ENCODE results near the gene FADS1.
A peak's percentile ranks its signal among the peaks of the same experiment; 100 is the strongest.

Gene FADS1

GRCh38 chr11:61833471-61833870 lies 16.7 kb upstream of the FADS1 start:
- CTCF ChIA-PET: interaction anchor here (0.5 to 0.7 kb wide), 2 partner anchors 190 to 330 kb away, joined by 3 read pairs; no protein-coding TSS in a partner anchor
- peak overlapping the region; percentile 83 for H3K27ac ChIP-seq
- DNase-seq (ENCODE audit: low spot score): no peak
- POLR2A ChIA-PET (ENCODE audit: low non-redundant PET): no interaction called here
- no peak for TF ChIP-seq CTCF (conservative IDR thresholded peaks at IDR 0.05; ENCODE audit: low read depth)

- ChIA-PET POLR2A (ENCODE audit: low non-redundant PET) (no interaction called here), CTCF (interaction anchor here (0.7 kb wide), 1 partner anchor 330 kb away, joined by 3 read pairs; no protein-coding TSS in a partner anchor)
- DNase-seq (ENCODE audit: low spot score): no peak
- H3K27ac ChIP-seq: peak overlapping the region; percentile 83
- TF ChIP-seq CTCF (conservative IDR thresholded peaks at IDR 0.05; ENCODE audit: low read depth): no peak
These were observed 16.0 kb upstream of the FADS1 start for GRCh38 chr11:61832754-61833153.

GRCh38 chr11:61832207-61832606 lies 15.4 kb upstream of the FADS1 start:
- POLR2A ChIA-PET (ENCODE audit: low non-redundant PET): no interaction called here
- peak overlapping the region; percentile 83 for H3K27ac ChIP-seq

GRCh38 chr11:61830237-61831105 lies 13.7 kb upstream of the FADS1 start:
- DNase-seq (ENCODE audit: low spot score): no peak
- no peak for TF ChIP-seq CTCF (conservative IDR thresholded peaks at IDR 0.05; ENCODE audit: low read depth)
- CTCF ChIA-PET: no interaction called here
- POLR2A ChIA-PET (ENCODE audit: low non-redundant PET): no interaction called here
- H3K27ac ChIP-seq: peak overlapping the region; percentile 83

More at GRCh38 chr11:61832207-61832606, 15.4 kb upstream of the FADS1 start:
- no peak for TF ChIP-seq CTCF (conservative IDR thresholded peaks at IDR 0.05; ENCODE audit: low read depth)
- CTCF ChIA-PET: no interaction called here
- no peak for DNase-seq (ENCODE audit: low spot score)

GRCh38 chr11:61829806-61830205 lies 13.0 kb upstream of the FADS1 start:
- POLR2A ChIA-PET (ENCODE audit: low non-redundant PET): no interaction called here
- H3K27ac ChIP-seq: peak overlapping the region; percentile 91
- CTCF ChIA-PET: no interaction called here
- TF ChIP-seq CTCF (conservative IDR thresholded peaks at IDR 0.05; ENCODE audit: low read depth): no peak
- DNase-seq (ENCODE audit: low spot score): no peak

- ChIA-PET CTCF (interaction anchor here (0.5 to 0.8 kb wide), 5 partner anchors 14 to 253 kb away, joined by 3 to 5 read pairs (median 3); no protein-coding TSS in a partner anchor), POLR2A (ENCODE audit: low non-redundant PET) (interaction anchor here (0.5 kb wide), 1 partner anchor 60 kb away, joined by 3 read pairs; no protein-coding TSS in a partner anchor)
- peak overlapping the region; percentile 91 for H3K27ac ChIP-seq
- DNase-seq (ENCODE audit: low spot score): no peak
- TF ChIP-seq CTCF (conservative IDR thresholded peaks at IDR 0.05; ENCODE audit: low read depth): peak; percentile 68
These were observed 12.0 kb upstream of the FADS1 start for GRCh38 chr11:61828629-61829407.
